MM.1S (cell line): ENCODE results near the gene MPP1.

Source experiments
- CTCF ChIP-seq: fragments of 300-600 bp; sonication (generic); IDR thresholded peaks from 2 replicates; pipeline ENCODE4 v1.5.1; 2016; ENCODE audit warnings: antibody characterized with exemption, low read length, mixed read lengths
- EZH2 ChIP-seq: fragments of 300-600 bp; sonication (generic); optimal IDR thresholded peaks from 2 replicates; pipeline ENCODE3; 2017; ENCODE audit warnings: low read depth, mild to moderate bottlenecking, antibody characterized with exemption, low read length, mixed read lengths
- EZH2phosphoT487 ChIP-seq: fragments of 300-600 bp; sonication (generic); IDR thresholded peaks from 2 replicates; pipeline ENCODE4 v1.6.1; 2018; ENCODE audit warnings: antibody characterized with exemption, low read length

- peak; percentile 56 for TF ChIP-seq CTCF
- no peak for TF ChIP-seq EZH2
- TF ChIP-seq EZH2phosphoT487 = no peak
These were observed 35.6 kb upstream of the MPP1 start for GRCh38 chrX:154840856-154841255.
